Liver (tissue), 9 donors: ENCODE measurements around the gene FBXW7. TPM values are rescaled to one million over a fixed set of nuclear protein-coding genes. Genes with fewer than 3 reads are reported as not detected.

Experiments used
- DNase-seq: peaks from one replicate; pipeline ENCODE4 v3.0.0-alpha.2; 2017; ENCODE audit warnings: low spot score
- H3K27ac ChIP-seq, 2 donors: one replicate each; pipeline ENCODE4 v1.7.0; 2013; ENCODE audit warnings: inconsistent platforms in 2 of 2, low read length in 2 of 2, control low read depth in 1 of 2, low read depth in 1 of 2, mild to moderate bottlenecking in 1 of 2
- H3K27me3 ChIP-seq, 4 donors: one replicate each; pipeline versions ENCODE4 v1.6.1 to v1.7.0; 2013; ENCODE audit warnings: low read length in 3 of 4, inconsistent platforms in 1 of 4, mild to moderate bottlenecking in 1 of 4, moderate library complexity in 1 of 4; ENCODE audit not compliant: control insufficient read depth in 4 of 4, insufficient read depth in 4 of 4
- H3K36me3 ChIP-seq, 4 donors: one replicate each; pipeline versions ENCODE4 v1.6.1 to v1.7.0; 2013; ENCODE audit warnings: low read length in 3 of 4, mild to moderate bottlenecking in 3 of 4, low read depth in 1 of 4, moderate library complexity in 1 of 4; ENCODE audit not compliant: control insufficient read depth in 4 of 4, insufficient read depth in 3 of 4
- H3K4me1 ChIP-seq, 4 donors: one replicate each; pipeline versions ENCODE4 v1.6.1 to v1.7.0; 2013; ENCODE audit warnings: low read length in 3 of 4, mild to moderate bottlenecking in 3 of 4, moderate library complexity in 1 of 4; ENCODE audit not compliant: control insufficient read depth in 4 of 4, insufficient read depth in 4 of 4
- H3K4me3 ChIP-seq, 3 donors: one replicate each; pipeline versions ENCODE4 v1.6.1 to v1.7.0; 2013; ENCODE audit warnings: low read length in 3 of 3, control low read depth in 1 of 3, low read depth in 1 of 3, mild to moderate bottlenecking in 1 of 3
- H3K9ac ChIP-seq, 2 donors: one replicate each; pipeline ENCODE4 v1.7.0; 2013; ENCODE audit warnings: low read length in 2 of 2, mild to moderate bottlenecking in 2 of 2, moderate library complexity in 2 of 2, control low read depth in 1 of 2, low read depth in 1 of 2
- H3K9me3 ChIP-seq, 4 donors: one replicate each; pipeline versions ENCODE4 v1.6.1 to v1.7.0; 2013; ENCODE audit warnings: low read length in 3 of 4; ENCODE audit not compliant: control insufficient read depth in 4 of 4
- ATF3 ChIP-seq: IDR thresholded peaks from 2 replicates; pipeline ENCODE4 v1.6.1; 2016; ENCODE audit warnings: antibody characterized with exemption
- CTCF ChIP-seq: fragments of 150-350 bp; IDR thresholded peaks from 2 replicates; pipeline ENCODE4 v1.5.1; 2017; ENCODE audit warnings: improper control_type of control experiment, low read depth, low read length; ENCODE audit not compliant: missing input control
- EGR1 ChIP-seq, 2 donors: IDR thresholded peaks; 2 replicates each; pipeline ENCODE4 v1.6.1; 2016 to 2018; ENCODE audit warnings: antibody characterized with exemption in 2 of 2, low read depth in 2 of 2
- FOXA1 ChIP-seq: IDR thresholded peaks from 2 replicates; pipeline ENCODE4 v1.6.1; 2016; ENCODE audit warnings: antibody characterized with exemption
- FOXA2 ChIP-seq: IDR thresholded peaks from 2 replicates; pipeline ENCODE4 v1.6.1; 2016; ENCODE audit warnings: antibody characterized with exemption
- GABPA ChIP-seq, 2 donors: IDR thresholded peaks in 1 of 2; conservative IDR thresholded peaks in 1 of 2; 2 replicates each; pipeline ENCODE4 v1.6.1; 2016; ENCODE audit warnings: antibody characterized with exemption in 2 of 2, mild to moderate bottlenecking in 1 of 2, moderate library complexity in 1 of 2
- HNF4A ChIP-seq, 2 donors: conservative IDR thresholded peaks; 2 replicates each; pipeline ENCODE4 v1.6.1; 2016; ENCODE audit warnings: antibody characterized with exemption in 2 of 2, mild to moderate bottlenecking in 2 of 2
- JUND ChIP-seq, 2 donors: IDR thresholded peaks; 2 replicates each; pipeline ENCODE4 v1.6.1; 2016; ENCODE audit warnings: antibody characterized with exemption in 2 of 2
- MAX ChIP-seq: IDR thresholded peaks from 2 replicates; pipeline ENCODE4 v1.6.1; 2016; ENCODE audit warnings: antibody characterized with exemption
- NR2F2 ChIP-seq: IDR thresholded peaks from 2 replicates; pipeline ENCODE4 v1.6.1; 2016; ENCODE audit warnings: antibody characterized with exemption
- RAD21 ChIP-seq, 2 donors: IDR thresholded peaks; 2 replicates each; pipeline ENCODE4 v1.6.1; 2016; ENCODE audit warnings: antibody characterized with exemption in 2 of 2, mild to moderate bottlenecking in 2 of 2
- REST ChIP-seq: IDR thresholded peaks from 2 replicates; pipeline ENCODE4 v1.6.1; 2016; ENCODE audit warnings: antibody characterized with exemption, mild to moderate bottlenecking
- RXRA ChIP-seq, 2 donors: IDR thresholded peaks; 2 replicates each; pipeline ENCODE4 v1.6.1; 2017 to 2018; ENCODE audit warnings: antibody characterized with exemption in 2 of 2, mild to moderate bottlenecking in 1 of 2
- SP1 ChIP-seq: IDR thresholded peaks from 2 replicates; pipeline ENCODE4 v1.6.1; 2018; ENCODE audit warnings: antibody characterized with exemption, mild to moderate bottlenecking
- TAF1 ChIP-seq: conservative IDR thresholded peaks from 2 replicates; pipeline ENCODE4 v1.6.1; 2016; ENCODE audit warnings: antibody characterized with exemption, mild to moderate bottlenecking
- YY1 ChIP-seq: IDR thresholded peaks from 2 replicates; pipeline ENCODE4 v1.6.1; 2016; ENCODE audit warnings: antibody characterized with exemption, mild to moderate bottlenecking
- ZBTB33 ChIP-seq: IDR thresholded peaks from 2 replicates; pipeline ENCODE4 v1.6.1; 2016; ENCODE audit warnings: antibody characterized with exemption
- WGBS: extraction: QIAGEN DNeasy Blood & Tissue Kit; methylation state at CpG from one replicate; pipeline ENCODE4 v1.1.7; 2013; 5-methylcytosine and 5-hydroxymethylcytosine counted together
- polyA plus RNA-seq, 2 donors: library from polyadenylated mRNA; stranded (reverse) in 1 of 2; unstranded in 1 of 2; fragments of 200-250 nt in 1 of 2; fragments of >200 nt in 1 of 2; fragmentation: Nextera tagmentation in 1 of 2; extraction: Ambion mirVana in 1 of 2; gene quantifications; one replicate each; pipeline versions ENCODE4 v1.2.1 to v1.2.3, GENCODE V29; 2013 to 2015
- total RNA-seq, 2 donors: library from RNA; depleted of rRNA; stranded (reverse); fragments of >200 nt; gene quantifications; one replicate each; pipeline ENCODE4 v1.2.3, GENCODE V29; 2014
- donor health status: healthy.
- donor health status: healthy.
- donor health status: healthy.
- donor health status: healthy.
- donor health status: healthy.

FBXW7 gene
- total and polyA plus RNA-seq, 4 donors, result 4.0 to 56.9 (median 16.1) TPM

GRCh38 chr4:152571770-152572169, 35.9 kb upstream of the FBXW7 start:
- no peaks in the 10 kb centered on the region for H3K9me3 ChIP-seq
- no peak overlapping the region for H3K4me3 ChIP-seq
- H3K9ac ChIP-seq, result no peak overlapping the region
- no peaks in the 10 kb centered on the region for H3K36me3 ChIP-seq
- H3K27ac ChIP-seq, result no peak overlapping the region
- H3K4me1 ChIP-seq, result no peaks in the 10 kb centered on the region
- WGBS, result 96% methylated on average over 1 of the region's 1 CpG
- H3K27me3 ChIP-seq, result no peaks in the 10 kb centered on the region
- no peak for DNase-seq
- no peak for TF ChIP-seq RXRA (IDR thresholded peaks at IDR 0.05)
- no peak for TF ChIP-seq REST
- no peak for TF ChIP-seq FOXA1
- TF ChIP-seq TAF1, result no peak
- no peak for TF ChIP-seq RAD21 (IDR thresholded peaks at IDR 0.05)
- TF ChIP-seq FOXA2, result no peak
- TF ChIP-seq NR2F2, result no peak

- Histone ChIP-seq H3K27me3 (no peaks in the 10 kb centered on the region), H3K9me3 (no peaks in the 10 kb centered on the region), H3K4me3 (no peak overlapping the region), H3K27ac (no peak overlapping the region), H3K9ac (no peak overlapping the region), H3K4me1 (no peaks in the 10 kb centered on the region), H3K36me3 (no peaks in the 10 kb centered on the region)
- DNase-seq, result no peak
- TF ChIP-seq JUND (IDR thresholded peaks at IDR 0.05) (no peak), CTCF (no peak), TAF1 (no peak), EGR1 (IDR thresholded peaks at IDR 0.05; ENCODE audit: low read depth in 2 of 2) (no peak), REST (no peak), HNF4A (conservative IDR thresholded peaks at IDR 0.05) (no peak), GABPA (IDR thresholded peaks at IDR 0.05 in 1 of 2, conservative IDR thresholded peaks at IDR 0.05 in 1 of 2) (no peak), ATF3 (no peak), ZBTB33 (no peak), FOXA1 (no peak), MAX (no peak), FOXA2 (no peak), YY1 (no peak), SP1 (no peak), RAD21 (IDR thresholded peaks at IDR 0.05) (no peak), RXRA (IDR thresholded peaks at IDR 0.05) (no peak)
- 70% methylated on average over 1 of the region's 1 CpG for WGBS
Observed at GRCh38 chr4:152571296-152571695, 35.4 kb upstream of the FBXW7 start.
